H9 (cell line): Measurements from ENCODE around the gene CNOT6. TPM values are rescaled to one million over a fixed set of nuclear protein-coding genes. Genes with fewer than 3 reads are reported as not detected.

Experiments
- DNase-seq: peaks from one replicate; pipeline ENCODE4 v3.0.0-alpha.2; 2017
- H2AFZ ChIP-seq: one replicate; pipeline ENCODE4 v1.6.1; 2013; ENCODE audit warnings: mild to moderate bottlenecking, low read length, control low read depth, moderate library complexity
- H2AK5ac ChIP-seq: 2 replicates; pipeline ENCODE4 v1.6.1; 2013; ENCODE audit warnings: low read length, control low read depth, mixed read lengths; ENCODE audit not compliant: insufficient read length
- H2BK120ac ChIP-seq: one replicate; pipeline ENCODE4 v1.6.1; 2013; ENCODE audit warnings: low read depth, mild to moderate bottlenecking, low read length, control low read depth, inconsistent platforms; ENCODE audit not compliant: poor library complexity, severe bottlenecking
- H2BK12ac ChIP-seq: 2 replicates; pipeline ENCODE4 v1.6.1; 2013; ENCODE audit warnings: low read length, control low read depth, mixed read lengths, low read depth; ENCODE audit not compliant: insufficient read length
- H2BK15ac ChIP-seq: 2 replicates; pipeline ENCODE4 v1.6.1; 2013; ENCODE audit warnings: low read depth, low read length, control low read depth
- H2BK20ac ChIP-seq: one replicate; pipeline ENCODE4 v1.6.1; 2013; ENCODE audit warnings: low read depth, mild to moderate bottlenecking, low read length, control low read depth, inconsistent platforms; ENCODE audit not compliant: poor library complexity, severe bottlenecking
- H2BK5ac ChIP-seq: 2 replicates; pipeline ENCODE4 v1.6.1; 2013; ENCODE audit warnings: low read length, control low read depth, mixed read lengths; ENCODE audit not compliant: insufficient read length
- H3K14ac ChIP-seq: 2 replicates; pipeline ENCODE4 v1.6.1; 2013; ENCODE audit warnings: low read length, control low read depth; ENCODE audit not compliant: insufficient read depth
- H3K18ac ChIP-seq: 2 replicates; pipeline ENCODE4 v1.6.1; 2013; ENCODE audit warnings: low read depth, mild to moderate bottlenecking, mixed read lengths, low read length, control low read depth; ENCODE audit not compliant: insufficient read length
- H3K23ac ChIP-seq: 2 replicates; pipeline ENCODE4 v1.6.1; 2013; ENCODE audit warnings: low read length, control low read depth, mixed read lengths, low read depth; ENCODE audit not compliant: insufficient read length
- H3K23me2 ChIP-seq: 2 replicates; pipeline ENCODE4 v1.6.1; 2013; ENCODE audit warnings: low read depth, mild to moderate bottlenecking, mixed read lengths, low read length, control low read depth; ENCODE audit not compliant: insufficient read length, poor library complexity, severe bottlenecking
- H3K27ac ChIP-seq: 2 replicates; pipeline ENCODE4 v1.5.1; 2013; ENCODE audit warnings: low read length, control low read depth, mixed read lengths, low read depth; ENCODE audit not compliant: insufficient read length
- H3K27me3 ChIP-seq: 2 replicates; pipeline ENCODE4 v1.6.1; 2013; ENCODE audit warnings: low read length, control low read depth, inconsistent platforms; ENCODE audit not compliant: insufficient read depth
- H3K4ac ChIP-seq: 2 replicates; pipeline ENCODE4 v1.6.1; 2013; ENCODE audit warnings: low read depth, mild to moderate bottlenecking, control low read depth, inconsistent platforms, low read length, moderate library complexity
- H3K4me1 ChIP-seq: 2 replicates; pipeline ENCODE4 v1.6.1; 2013; ENCODE audit warnings: low read length, control low read depth, inconsistent platforms; ENCODE audit not compliant: insufficient read depth
- H3K4me2 ChIP-seq: 2 replicates; pipeline ENCODE4 v1.6.1; 2013; ENCODE audit warnings: low read length, control low read depth, mixed read lengths; ENCODE audit not compliant: insufficient read length, insufficient read depth
- H3K56ac ChIP-seq: 2 replicates; pipeline ENCODE4 v1.6.1; 2013; ENCODE audit warnings: low read depth, mild to moderate bottlenecking, mixed read lengths, low read length, control low read depth; ENCODE audit not compliant: insufficient read length
- H3K79me1 ChIP-seq: 2 replicates; pipeline ENCODE4 v1.6.1; 2013; ENCODE audit warnings: low read depth, mild to moderate bottlenecking, moderate library complexity, low read length, control low read depth, inconsistent platforms; ENCODE audit not compliant: insufficient read depth, poor library complexity, severe bottlenecking
- H3K79me2 ChIP-seq: 2 replicates; pipeline ENCODE4 v1.6.1; 2013; ENCODE audit warnings: low read length, control low read depth, inconsistent platforms; ENCODE audit not compliant: insufficient read depth
- H3K9ac ChIP-seq: 2 replicates; pipeline ENCODE4 v1.6.1; 2013; ENCODE audit warnings: low read length, control low read depth, mixed read lengths; ENCODE audit not compliant: insufficient read length; ENCODE audit errors: extremely low read depth
- H3K9me3 ChIP-seq: one replicate; pipeline ENCODE4 v1.6.1; 2013; ENCODE audit warnings: low read depth, low read length, inconsistent platforms; ENCODE audit not compliant: control insufficient read depth
- H3T11ph ChIP-seq: one replicate; pipeline ENCODE4 v1.6.1; 2013; ENCODE audit warnings: mild to moderate bottlenecking, low read length, control low read depth, inconsistent platforms
- H4K20me1 ChIP-seq: one replicate; pipeline ENCODE4 v1.6.1; 2013; ENCODE audit not compliant: control insufficient read depth, insufficient read length, insufficient read depth
- H4K5ac ChIP-seq: 2 replicates; pipeline ENCODE4 v1.6.1; 2013; ENCODE audit warnings: low read depth, mild to moderate bottlenecking, mixed read lengths, low read length, control low read depth; ENCODE audit not compliant: insufficient read length
- H4K8ac ChIP-seq: replicated peaks from 2 replicates; pipeline ENCODE4 v1.6.1; 2013; ENCODE audit warnings: low read length, control low read depth, mixed read lengths, low read depth; ENCODE audit not compliant: insufficient read length
- H4K91ac ChIP-seq: 2 replicates; pipeline ENCODE4 v1.6.1; 2013; ENCODE audit warnings: low read depth, mild to moderate bottlenecking, moderate library complexity, mixed read lengths, low read length, control low read depth; ENCODE audit not compliant: insufficient read length
- H3K27ac Mint-ChIP-seq, 3 experiments: 2 replicates in 2 of 3; 3 replicates in 1 of 3; pipeline ENCODE4 v1.8.0; 2020 to 2021; ENCODE audit warnings: mixed read lengths in 3 of 3, mild to moderate bottlenecking in 1 of 3, moderate library complexity in 1 of 3
- H3K27me3 Mint-ChIP-seq: 2 replicates; pipeline ENCODE4 v1.8.0; 2021; ENCODE audit warnings: low read depth, mild to moderate bottlenecking, moderate library complexity, mixed read lengths
- H3K36me3 Mint-ChIP-seq, 3 experiments: 2 replicates in 2 of 3; 3 replicates in 1 of 3; pipeline ENCODE4 v1.8.0; 2020 to 2021; ENCODE audit warnings: low read depth in 3 of 3, mixed read lengths in 3 of 3; ENCODE audit not compliant: insufficient read depth in 1 of 3
- H3K4me1 Mint-ChIP-seq, 2 experiments: 2 replicates each; pipeline ENCODE4 v1.8.0; 2020; ENCODE audit warnings: mixed read lengths in 2 of 2
- H3K4me3 Mint-ChIP-seq, 2 experiments: 2 replicates in 1 of 2; 3 replicates in 1 of 2; pipeline ENCODE4 v1.8.0; 2020 to 2021; ENCODE audit warnings: mild to moderate bottlenecking in 2 of 2, mixed read lengths in 2 of 2, moderate library complexity in 1 of 2
- H3K9me3 Mint-ChIP-seq, 2 experiments: 2 replicates in 1 of 2; 3 replicates in 1 of 2; pipeline ENCODE4 v1.8.0; 2020; ENCODE audit warnings: mild to moderate bottlenecking in 2 of 2, mixed read lengths in 2 of 2, moderate library complexity in 1 of 2
- WGBS: extraction: QIAGEN DNeasy Blood & Tissue Kit; methylation state at CpG from one replicate; pipeline ENCODE4 v1.1.7; 2013; ENCODE audit warnings: missing lambda C conversion rate, low lambda C conversion rate, mixed read lengths; ENCODE audit not compliant: insufficient read length; ENCODE audit errors: extremely low coverage; 5-methylcytosine and 5-hydroxymethylcytosine counted together
- total RNA-seq: library from RNA; stranded (reverse); gene quantifications from 2 replicates; pipeline ENCODE4 v1.2.1, GENCODE V29; 2021
- TF ChIP-seq, protein P1 (sequence below): fragments of 200-600 bp; sonication (generic); conservative IDR thresholded peaks from 3 replicates; pipeline ENCODE4 v1.8.0; 2021; ENCODE audit warnings: antibody characterized with exemption, mild to moderate bottlenecking

CNOT6 gene
- total RNA-seq, 1 experiment from 2014 or later = 45.0 TPM

GRCh38 chr5:180623844-180624243, 129.7 kb downstream of the CNOT6 start:
- H3K79me1 ChIP-seq = no peaks in the 10 kb centered on the region
- no peak overlapping the region for H2AFZ ChIP-seq
- H2BK20ac ChIP-seq = no peak overlapping the region
- no peak overlapping the region for H4K8ac ChIP-seq
- no peak overlapping the region for H3K23ac ChIP-seq
- H4K20me1 ChIP-seq = no peaks in the 10 kb centered on the region
- H4K91ac ChIP-seq = no peak overlapping the region
- Mint-ChIP-seq H3K36me3 (no peaks in the 10 kb centered on the region; a peak in 1 of 7 replicates), H3K27me3 (peaks cover 9% of the 10 kb centered on the region), H3K4me1 (peaks cover 2 to 5% of the 10 kb centered on the region in 2 experiments; a peak in 1 of 4 replicates), H3K9me3 (no peaks in the 10 kb centered on the region), H3K4me3 (no peak overlapping the region), H3K27ac (no peak overlapping the region)
- H3K4ac ChIP-seq = no peak overlapping the region
- no peaks in the 10 kb centered on the region for H3K27me3 ChIP-seq
- no peaks in the 10 kb centered on the region for H3K79me2 ChIP-seq
- no peaks in the 10 kb centered on the region for H3K23me2 ChIP-seq
- no peak overlapping the region for H2BK15ac ChIP-seq
- H2BK120ac ChIP-seq = no peak overlapping the region
- TF ChIP-seq, protein P1, sequence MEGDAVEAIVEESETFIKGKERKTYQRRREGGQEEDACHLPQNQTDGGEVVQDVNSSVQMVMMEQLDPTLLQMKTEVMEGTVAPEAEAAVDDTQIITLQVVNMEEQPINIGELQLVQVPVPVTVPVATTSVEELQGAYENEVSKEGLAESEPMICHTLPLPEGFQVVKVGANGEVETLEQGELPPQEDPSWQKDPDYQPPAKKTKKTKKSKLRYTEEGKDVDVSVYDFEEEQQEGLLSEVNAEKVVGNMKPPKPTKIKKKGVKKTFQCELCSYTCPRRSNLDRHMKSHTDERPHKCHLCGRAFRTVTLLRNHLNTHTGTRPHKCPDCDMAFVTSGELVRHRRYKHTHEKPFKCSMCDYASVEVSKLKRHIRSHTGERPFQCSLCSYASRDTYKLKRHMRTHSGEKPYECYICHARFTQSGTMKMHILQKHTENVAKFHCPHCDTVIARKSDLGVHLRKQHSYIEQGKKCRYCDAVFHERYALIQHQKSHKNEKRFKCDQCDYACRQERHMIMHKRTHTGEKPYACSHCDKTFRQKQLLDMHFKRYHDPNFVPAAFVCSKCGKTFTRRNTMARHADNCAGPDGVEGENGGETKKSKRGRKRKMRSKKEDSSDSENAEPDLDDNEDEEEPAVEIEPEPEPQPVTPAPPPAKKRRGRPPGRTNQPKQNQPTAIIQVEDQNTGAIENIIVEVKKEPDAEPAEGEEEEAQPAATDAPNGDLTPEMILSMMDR = no peak
- H3T11ph ChIP-seq = no peak overlapping the region
- no peak overlapping the region for H2BK12ac ChIP-seq
- no peak overlapping the region; the same call in 1 of the 2 replicates for H3K14ac ChIP-seq
- H2AK5ac ChIP-seq = no peak overlapping the region
- no peak overlapping the region for H3K18ac ChIP-seq
- H3K9me3 ChIP-seq = no peaks in the 10 kb centered on the region
- WGBS = no CpG with 5 or more reads among the region's 15 CpGs
- no peak for DNase-seq
- no peak overlapping the region for H4K5ac ChIP-seq
- no peak overlapping the region for H2BK5ac ChIP-seq
- H3K4me1 ChIP-seq = no peaks in the 10 kb centered on the region
- no peak overlapping the region for H3K27ac ChIP-seq
- H3K4me2 ChIP-seq = no peak overlapping the region
- no peak overlapping the region for H3K56ac ChIP-seq
- no peak overlapping the region for H3K9ac ChIP-seq
